ENCODE results near the gene HELQ. TPM values are rescaled to one million over a fixed set of nuclear protein-coding genes. Genes with fewer than 3 reads are reported as not detected.

HELQ gene
- total and polyA plus RNA-seq, 9 of the 15 experiments (the other 6 are each of a cell fraction or from before 2014, with no cell fraction given), result 3.5 to 15.2 (median 11.9) TPM

- TF ChIP-seq, protein P1, sequence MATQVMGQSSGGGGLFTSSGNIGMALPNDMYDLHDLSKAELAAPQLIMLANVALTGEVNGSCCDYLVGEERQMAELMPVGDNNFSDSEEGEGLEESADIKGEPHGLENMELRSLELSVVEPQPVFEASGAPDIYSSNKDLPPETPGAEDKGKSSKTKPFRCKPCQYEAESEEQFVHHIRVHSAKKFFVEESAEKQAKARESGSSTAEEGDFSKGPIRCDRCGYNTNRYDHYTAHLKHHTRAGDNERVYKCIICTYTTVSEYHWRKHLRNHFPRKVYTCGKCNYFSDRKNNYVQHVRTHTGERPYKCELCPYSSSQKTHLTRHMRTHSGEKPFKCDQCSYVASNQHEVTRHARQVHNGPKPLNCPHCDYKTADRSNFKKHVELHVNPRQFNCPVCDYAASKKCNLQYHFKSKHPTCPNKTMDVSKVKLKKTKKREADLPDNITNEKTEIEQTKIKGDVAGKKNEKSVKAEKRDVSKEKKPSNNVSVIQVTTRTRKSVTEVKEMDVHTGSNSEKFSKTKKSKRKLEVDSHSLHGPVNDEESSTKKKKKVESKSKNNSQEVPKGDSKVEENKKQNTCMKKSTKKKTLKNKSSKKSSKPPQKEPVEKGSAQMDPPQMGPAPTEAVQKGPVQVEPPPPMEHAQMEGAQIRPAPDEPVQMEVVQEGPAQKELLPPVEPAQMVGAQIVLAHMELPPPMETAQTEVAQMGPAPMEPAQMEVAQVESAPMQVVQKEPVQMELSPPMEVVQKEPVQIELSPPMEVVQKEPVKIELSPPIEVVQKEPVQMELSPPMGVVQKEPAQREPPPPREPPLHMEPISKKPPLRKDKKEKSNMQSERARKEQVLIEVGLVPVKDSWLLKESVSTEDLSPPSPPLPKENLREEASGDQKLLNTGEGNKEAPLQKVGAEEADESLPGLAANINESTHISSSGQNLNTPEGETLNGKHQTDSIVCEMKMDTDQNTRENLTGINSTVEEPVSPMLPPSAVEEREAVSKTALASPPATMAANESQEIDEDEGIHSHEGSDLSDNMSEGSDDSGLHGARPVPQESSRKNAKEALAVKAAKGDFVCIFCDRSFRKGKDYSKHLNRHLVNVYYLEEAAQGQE (IDR thresholded peaks at IDR 0.05; ENCODE audit: borderline replicate concordance), result no peak
- TF ChIP-seq, protein P1 (CRISPR knock-in tag; IDR thresholded peaks at IDR 0.05; ENCODE audit: low read depth), result no peak
- TF ChIP-seq, protein P2, sequence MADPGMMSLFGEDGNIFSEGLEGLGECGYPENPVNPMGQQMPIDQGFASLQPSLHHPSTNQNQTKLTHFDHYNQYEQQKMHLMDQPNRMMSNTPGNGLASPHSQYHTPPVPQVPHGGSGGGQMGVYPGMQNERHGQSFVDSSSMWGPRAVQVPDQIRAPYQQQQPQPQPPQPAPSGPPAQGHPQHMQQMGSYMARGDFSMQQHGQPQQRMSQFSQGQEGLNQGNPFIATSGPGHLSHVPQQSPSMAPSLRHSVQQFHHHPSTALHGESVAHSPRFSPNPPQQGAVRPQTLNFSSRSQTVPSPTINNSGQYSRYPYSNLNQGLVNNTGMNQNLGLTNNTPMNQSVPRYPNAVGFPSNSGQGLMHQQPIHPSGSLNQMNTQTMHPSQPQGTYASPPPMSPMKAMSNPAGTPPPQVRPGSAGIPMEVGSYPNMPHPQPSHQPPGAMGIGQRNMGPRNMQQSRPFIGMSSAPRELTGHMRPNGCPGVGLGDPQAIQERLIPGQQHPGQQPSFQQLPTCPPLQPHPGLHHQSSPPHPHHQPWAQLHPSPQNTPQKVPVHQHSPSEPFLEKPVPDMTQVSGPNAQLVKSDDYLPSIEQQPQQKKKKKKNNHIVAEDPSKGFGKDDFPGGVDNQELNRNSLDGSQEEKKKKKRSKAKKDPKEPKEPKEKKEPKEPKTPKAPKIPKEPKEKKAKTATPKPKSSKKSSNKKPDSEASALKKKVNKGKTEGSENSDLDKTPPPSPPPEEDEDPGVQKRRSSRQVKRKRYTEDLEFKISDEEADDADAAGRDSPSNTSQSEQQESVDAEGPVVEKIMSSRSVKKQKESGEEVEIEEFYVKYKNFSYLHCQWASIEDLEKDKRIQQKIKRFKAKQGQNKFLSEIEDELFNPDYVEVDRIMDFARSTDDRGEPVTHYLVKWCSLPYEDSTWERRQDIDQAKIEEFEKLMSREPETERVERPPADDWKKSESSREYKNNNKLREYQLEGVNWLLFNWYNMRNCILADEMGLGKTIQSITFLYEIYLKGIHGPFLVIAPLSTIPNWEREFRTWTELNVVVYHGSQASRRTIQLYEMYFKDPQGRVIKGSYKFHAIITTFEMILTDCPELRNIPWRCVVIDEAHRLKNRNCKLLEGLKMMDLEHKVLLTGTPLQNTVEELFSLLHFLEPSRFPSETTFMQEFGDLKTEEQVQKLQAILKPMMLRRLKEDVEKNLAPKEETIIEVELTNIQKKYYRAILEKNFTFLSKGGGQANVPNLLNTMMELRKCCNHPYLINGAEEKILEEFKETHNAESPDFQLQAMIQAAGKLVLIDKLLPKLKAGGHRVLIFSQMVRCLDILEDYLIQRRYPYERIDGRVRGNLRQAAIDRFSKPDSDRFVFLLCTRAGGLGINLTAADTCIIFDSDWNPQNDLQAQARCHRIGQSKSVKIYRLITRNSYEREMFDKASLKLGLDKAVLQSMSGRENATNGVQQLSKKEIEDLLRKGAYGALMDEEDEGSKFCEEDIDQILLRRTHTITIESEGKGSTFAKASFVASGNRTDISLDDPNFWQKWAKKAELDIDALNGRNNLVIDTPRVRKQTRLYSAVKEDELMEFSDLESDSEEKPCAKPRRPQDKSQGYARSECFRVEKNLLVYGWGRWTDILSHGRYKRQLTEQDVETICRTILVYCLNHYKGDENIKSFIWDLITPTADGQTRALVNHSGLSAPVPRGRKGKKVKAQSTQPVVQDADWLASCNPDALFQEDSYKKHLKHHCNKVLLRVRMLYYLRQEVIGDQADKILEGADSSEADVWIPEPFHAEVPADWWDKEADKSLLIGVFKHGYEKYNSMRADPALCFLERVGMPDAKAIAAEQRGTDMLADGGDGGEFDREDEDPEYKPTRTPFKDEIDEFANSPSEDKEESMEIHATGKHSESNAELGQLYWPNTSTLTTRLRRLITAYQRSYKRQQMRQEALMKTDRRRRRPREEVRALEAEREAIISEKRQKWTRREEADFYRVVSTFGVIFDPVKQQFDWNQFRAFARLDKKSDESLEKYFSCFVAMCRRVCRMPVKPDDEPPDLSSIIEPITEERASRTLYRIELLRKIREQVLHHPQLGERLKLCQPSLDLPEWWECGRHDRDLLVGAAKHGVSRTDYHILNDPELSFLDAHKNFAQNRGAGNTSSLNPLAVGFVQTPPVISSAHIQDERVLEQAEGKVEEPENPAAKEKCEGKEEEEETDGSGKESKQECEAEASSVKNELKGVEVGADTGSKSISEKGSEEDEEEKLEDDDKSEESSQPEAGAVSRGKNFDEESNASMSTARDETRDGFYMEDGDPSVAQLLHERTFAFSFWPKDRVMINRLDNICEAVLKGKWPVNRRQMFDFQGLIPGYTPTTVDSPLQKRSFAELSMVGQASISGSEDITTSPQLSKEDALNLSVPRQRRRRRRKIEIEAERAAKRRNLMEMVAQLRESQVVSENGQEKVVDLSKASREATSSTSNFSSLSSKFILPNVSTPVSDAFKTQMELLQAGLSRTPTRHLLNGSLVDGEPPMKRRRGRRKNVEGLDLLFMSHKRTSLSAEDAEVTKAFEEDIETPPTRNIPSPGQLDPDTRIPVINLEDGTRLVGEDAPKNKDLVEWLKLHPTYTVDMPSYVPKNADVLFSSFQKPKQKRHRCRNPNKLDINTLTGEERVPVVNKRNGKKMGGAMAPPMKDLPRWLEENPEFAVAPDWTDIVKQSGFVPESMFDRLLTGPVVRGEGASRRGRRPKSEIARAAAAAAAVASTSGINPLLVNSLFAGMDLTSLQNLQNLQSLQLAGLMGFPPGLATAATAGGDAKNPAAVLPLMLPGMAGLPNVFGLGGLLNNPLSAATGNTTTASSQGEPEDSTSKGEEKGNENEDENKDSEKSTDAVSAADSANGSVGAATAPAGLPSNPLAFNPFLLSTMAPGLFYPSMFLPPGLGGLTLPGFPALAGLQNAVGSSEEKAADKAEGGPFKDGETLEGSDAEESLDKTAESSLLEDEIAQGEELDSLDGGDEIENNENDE (IDR thresholded peaks at IDR 0.05; ENCODE audit: low read depth, low read length), result no peak
- TF ChIP-seq ZC3H11A (IDR thresholded peaks at IDR 0.05; ENCODE audit: low read depth, low read length) (no peak), FOXO4 (CRISPR knock-in tag; IDR thresholded peaks at IDR 0.05) (no peak), TAL1 (IDR thresholded peaks at IDR 0.05) (peak; percentile 69)
Measured at GRCh38 chr4:83486457-83487129, 31.0 kb upstream of the HELQ start (continued).

Measured in K562 (cell line).